K562 (cell line): Measurements from ENCODE around the gene HOXB5.

ENCODE experiments used
- CBX1 ChIP-seq: sonication (generic); IDR thresholded peaks from 2 replicates; pipeline ENCODE4 v1.6.1; 2016; ENCODE audit warnings: antibody characterized with exemption, low read depth, mild to moderate bottlenecking
- CHD4 ChIP-seq: fragments of 200-600 bp; sonication (generic); IDR thresholded peaks from 3 replicates; pipeline ENCODE4 v1.6.1; 2012; ENCODE audit warnings: low read depth, mild to moderate bottlenecking, mixed read lengths, low read length, inconsistent platforms; ENCODE audit not compliant: insufficient read depth, insufficient replicate concordance, poor library complexity, severe bottlenecking
- MAX ChIP-seq: sonication (generic); formaldehyde crosslinking; IDR thresholded peaks from 2 replicates; pipeline ENCODE4 v1.9.0; 2022; ENCODE audit warnings: mild to moderate bottlenecking, missing genetic modification reagents
- RAD21 ChIP-seq, 2 experiments: fragments of 250-450 bp in 1 of 2; fragments of 450-650 bp in 1 of 2; sonication (Bioruptor Pico) in 1 of 2; formaldehyde crosslinking in 1 of 2; IDR thresholded peaks in 1 of 2; conservative IDR thresholded peaks in 1 of 2; 2 replicates each; pipeline versions ENCODE4 v1.4.0 to v1.8.0; 2020 to 2022; ENCODE audit warnings: mild to moderate bottlenecking in 2 of 2, moderate library complexity in 1 of 2
- SIN3A ChIP-seq, 2 experiments: fragments of 150-350 bp in 1 of 2; IDR thresholded peaks; 2 replicates each; pipeline ENCODE4 v1.6.1; 2011 to 2016; ENCODE audit warnings: borderline replicate concordance in 2 of 2, low read depth in 2 of 2, low read length in 2 of 2, mild to moderate bottlenecking in 2 of 2, moderate library complexity in 2 of 2; ENCODE audit not compliant: control insufficient read depth in 1 of 2
- ZNF24 ChIP-seq: fragments of 450-650 bp; IDR thresholded peaks from 2 replicates; pipeline ENCODE4 v1.6.1; 2016

- TF ChIP-seq CHD4: no peak
- TF ChIP-seq ZNF24: no peak
- TF ChIP-seq SIN3A (IDR thresholded peaks at IDR 0.05; ENCODE audit: borderline replicate concordance in 2 of 2, control insufficient read depth in 1 of 2, low read depth in 2 of 2, low read length in 2 of 2): peak in 1 of 2 experiments; percentile 31; a peak in 1 of 4 replicates
- no peak for TF ChIP-seq MAX
- no peak for TF ChIP-seq RAD21 (CRISPR knock-in tag; conservative IDR thresholded peaks at IDR 0.05 in 1 of 2, IDR thresholded peaks at IDR 0.05 in 1 of 2)
- TF ChIP-seq CBX1: peak; percentile 23; the same call in 1 of the 2 replicates
Observed at GRCh38 chr17:48544349-48545021, 49.1 kb downstream of the HOXB5 start.
